ENCODE data around the gene MXD4.
"Not testable (repeated sequence)": the region's sequence is repeated elsewhere in the genome, so short reads cannot be mapped to it uniquely, and the experiment has no call there.

MXD4 gene

GRCh38 chr4:2219233-2219760 lies 42.6 kb downstream of the MXD4 start:
- no peak for DNase-seq

- DNase-seq: no peak
These were observed 43.5 kb downstream of the MXD4 start for GRCh38 chr4:2218436-2218835.

GRCh38 chr4:2217726-2218125 lies 44.2 kb downstream of the MXD4 start:
- DNase-seq: peak; percentile 50

- DNase-seq: no peak
These were observed 49.1 kb downstream of the MXD4 start for GRCh38 chr4:2212831-2213230.

- DNase-seq: not testable (repeated sequence)
These were observed 59.1 kb downstream of the MXD4 start for GRCh38 chr4:2202789-2203188.

Data from fibroblast of skin of abdomen (primary cell).